IPS-NIHi7 (cell line): ENCODE results near the gene IL19.

ENCODE experiments used
- DNase-seq: peaks from one replicate; pipeline ENCODE4 v3.0.0; 2012; ENCODE audit warnings: mixed read lengths; ENCODE audit errors: extremely low spot score

IL19 gene

GRCh38 chr1:206800411-206800810, 29.8 kb downstream of the IL19 start:
- no peak for DNase-seq

GRCh38 chr1:206800891-206801290, 30.3 kb downstream of the IL19 start:
- DNase-seq: no peak

- no peak for DNase-seq
Observed at GRCh38 chr1:206801467-206801866, 30.9 kb downstream of the IL19 start.

GRCh38 chr1:206802401-206802800, 31.8 kb downstream of the IL19 start:
- DNase-seq: no peak

- no peak for DNase-seq
Observed at GRCh38 chr1:206803221-206803730, 32.7 kb downstream of the IL19 start.

- no peak for DNase-seq
Observed at GRCh38 chr1:206804156-206804737, 33.7 kb downstream of the IL19 start.

- no peak for DNase-seq
Observed at GRCh38 chr1:206805357-206805756, 34.8 kb downstream of the IL19 start.

GRCh38 chr1:206808615-206809014, 38.0 kb downstream of the IL19 start:
- DNase-seq: peak; percentile 73

GRCh38 chr1:206809504-206810084, 39.0 kb downstream of the IL19 start:
- peak; percentile 46 for DNase-seq

- DNase-seq: no peak
Observed at GRCh38 chr1:206812471-206812870, 41.9 kb downstream of the IL19 start.

- no peak for DNase-seq
Observed at GRCh38 chr1:206814716-206815341, 44.3 kb downstream of the IL19 start.

- DNase-seq: no peak
Observed at GRCh38 chr1:206816390-206817287, 46.1 kb downstream of the IL19 start.

- no peak for DNase-seq
Observed at GRCh38 chr1:206821493-206821892, 50.9 kb downstream of the IL19 start.

GRCh38 chr1:206823727-206824126, 53.2 kb downstream of the IL19 start:
- no peak for DNase-seq

- DNase-seq: no peak
Observed at GRCh38 chr1:206824331-206824730, 53.8 kb downstream of the IL19 start.

GRCh38 chr1:206826394-206826793, 55.8 kb downstream of the IL19 start:
- no peak for DNase-seq

- DNase-seq: no peak
Observed at GRCh38 chr1:206828061-206828460, 57.5 kb downstream of the IL19 start.

GRCh38 chr1:206828765-206829164, 58.2 kb downstream of the IL19 start:
- DNase-seq: no peak

- no peak for DNase-seq
Observed at GRCh38 chr1:206829282-206829681, 58.7 kb downstream of the IL19 start.

- DNase-seq: no peak
Observed at GRCh38 chr1:206829875-206830274, 59.3 kb downstream of the IL19 start.

GRCh38 chr1:206831650-206832049, 61.1 kb downstream of the IL19 start:
- DNase-seq: no peak

- DNase-seq: no peak
Observed at GRCh38 chr1:206832352-206832880, 61.8 kb downstream of the IL19 start.
